RWPE2 (cell line): ENCODE data around the gene IDH3B.
A peak's percentile ranks its signal among the peaks of the same experiment; 100 is the strongest.

Experiments used
- ATAC-seq: fragments of 200-7000 bp; cut with Tn5 transposase; 3 replicates; pipeline ENCODE4 v1.9.1; 2021; ENCODE audit warnings: low read depth
- DNase-seq: peaks from one replicate; pipeline ENCODE4 v3.0.0-alpha.2; 2020; ENCODE audit warnings: low spot score
- H3K27ac ChIP-seq: fragments of 450-650 bp; 2 replicates; pipeline ENCODE4 v1.5.1; 2017; ENCODE audit warnings: mild to moderate bottlenecking; ENCODE audit not compliant: poor library complexity, severe bottlenecking
- H3K27me3 ChIP-seq: fragments of 250-450 bp; sonication (Bioruptor Pico); 2 replicates; pipeline ENCODE4 v1.5.1; 2021; ENCODE audit warnings: mild to moderate bottlenecking, moderate library complexity; ENCODE audit not compliant: insufficient read depth, poor library complexity, severe bottlenecking
- H3K36me3 ChIP-seq: fragments of 250-450 bp; sonication (Bioruptor Pico); 2 replicates; pipeline ENCODE4 v1.5.1; 2020; ENCODE audit warnings: low read depth, mild to moderate bottlenecking, moderate library complexity
- H3K4me1 ChIP-seq: fragments of 250-450 bp; sonication (Bioruptor Pico); 2 replicates; pipeline ENCODE4 v1.5.1; 2021; ENCODE audit warnings: mild to moderate bottlenecking, moderate library complexity; ENCODE audit not compliant: insufficient read depth, poor library complexity, severe bottlenecking
- H3K4me3 ChIP-seq: fragments of 250-450 bp; sonication (Bioruptor Pico); 2 replicates; pipeline ENCODE4 v1.5.1; 2021; ENCODE audit warnings: mild to moderate bottlenecking, moderate library complexity; ENCODE audit not compliant: severe bottlenecking
- H3K9me3 ChIP-seq: fragments of 250-450 bp; sonication (Bioruptor Pico); 2 replicates; pipeline ENCODE4 v1.5.1; 2021; ENCODE audit warnings: mild to moderate bottlenecking, moderate library complexity; ENCODE audit not compliant: severe bottlenecking
- TF ChIP-seq, protein P1 (sequence below): fragments of 450-650 bp; IDR thresholded peaks from one replicate; pipeline ENCODE4 v1.5.1; 2017; ENCODE audit warnings: mild to moderate bottlenecking, moderate library complexity; ENCODE audit not compliant: poor library complexity, severe bottlenecking

IDH3B gene

DNA sequence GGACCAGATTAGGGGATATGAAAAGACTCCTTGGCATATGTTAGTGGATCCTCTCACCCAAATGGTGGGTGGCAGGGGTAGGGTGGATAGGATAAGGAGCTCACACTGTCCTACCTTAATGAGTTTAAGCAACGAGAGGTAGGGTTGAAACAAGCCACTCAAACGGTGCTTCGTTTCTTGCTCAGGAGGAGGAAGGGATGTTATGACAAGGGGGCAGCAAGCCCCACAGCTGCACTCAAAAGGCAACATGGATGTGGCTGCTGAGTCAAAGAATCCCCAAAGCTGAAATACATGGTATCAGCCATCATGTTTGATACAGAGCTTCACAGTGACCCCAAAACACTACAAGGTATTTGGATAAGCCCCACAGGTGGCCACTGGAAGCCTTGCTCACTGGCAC is 8.4 kb upstream of the IDH3B start:
- H3K27me3 ChIP-seq = no peaks in the 10 kb centered on the region
- ATAC-seq (no peak), DNase-seq (no peak)
- H3K36me3 ChIP-seq = no peaks in the 10 kb centered on the region
- no peaks in the 10 kb centered on the region for H3K9me3 ChIP-seq
- no peak overlapping the region for H3K27ac ChIP-seq
- TF ChIP-seq, protein P1, sequence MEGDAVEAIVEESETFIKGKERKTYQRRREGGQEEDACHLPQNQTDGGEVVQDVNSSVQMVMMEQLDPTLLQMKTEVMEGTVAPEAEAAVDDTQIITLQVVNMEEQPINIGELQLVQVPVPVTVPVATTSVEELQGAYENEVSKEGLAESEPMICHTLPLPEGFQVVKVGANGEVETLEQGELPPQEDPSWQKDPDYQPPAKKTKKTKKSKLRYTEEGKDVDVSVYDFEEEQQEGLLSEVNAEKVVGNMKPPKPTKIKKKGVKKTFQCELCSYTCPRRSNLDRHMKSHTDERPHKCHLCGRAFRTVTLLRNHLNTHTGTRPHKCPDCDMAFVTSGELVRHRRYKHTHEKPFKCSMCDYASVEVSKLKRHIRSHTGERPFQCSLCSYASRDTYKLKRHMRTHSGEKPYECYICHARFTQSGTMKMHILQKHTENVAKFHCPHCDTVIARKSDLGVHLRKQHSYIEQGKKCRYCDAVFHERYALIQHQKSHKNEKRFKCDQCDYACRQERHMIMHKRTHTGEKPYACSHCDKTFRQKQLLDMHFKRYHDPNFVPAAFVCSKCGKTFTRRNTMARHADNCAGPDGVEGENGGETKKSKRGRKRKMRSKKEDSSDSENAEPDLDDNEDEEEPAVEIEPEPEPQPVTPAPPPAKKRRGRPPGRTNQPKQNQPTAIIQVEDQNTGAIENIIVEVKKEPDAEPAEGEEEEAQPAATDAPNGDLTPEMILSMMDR = no peak
- no peak overlapping the region for H3K4me3 ChIP-seq
- H3K4me1 ChIP-seq = no peaks in the 10 kb centered on the region

DNA sequence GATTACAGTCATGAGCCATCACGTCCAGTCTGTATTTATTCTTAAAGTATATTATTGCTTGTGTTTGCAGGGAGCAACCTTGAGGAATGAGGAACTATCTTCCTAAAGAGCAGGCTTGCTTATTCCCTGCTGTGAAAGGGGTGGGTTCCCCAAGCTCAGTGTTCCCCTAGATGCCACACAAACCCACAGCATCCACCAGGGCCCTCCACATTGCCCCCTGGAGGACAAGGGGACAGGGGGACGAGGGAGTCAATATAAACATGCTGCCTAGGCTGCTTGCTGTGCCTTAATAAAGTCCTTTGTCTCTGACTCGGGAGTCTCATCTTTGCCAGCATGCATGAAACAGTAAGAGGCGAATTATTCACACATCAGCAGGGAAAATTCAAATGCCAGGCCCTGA is 8.0 kb upstream of the IDH3B start:
- DNase-seq (no peak), ATAC-seq (no peak)
- H3K36me3 ChIP-seq = no peaks in the 10 kb centered on the region
- H3K4me1 ChIP-seq = no peaks in the 10 kb centered on the region
- H3K27ac ChIP-seq = no peak overlapping the region
- no peaks in the 10 kb centered on the region for H3K9me3 ChIP-seq
- H3K4me3 ChIP-seq = no peak overlapping the region
- TF ChIP-seq, protein P1 = peak; percentile 21
- H3K27me3 ChIP-seq = no peaks in the 10 kb centered on the region

DNA sequence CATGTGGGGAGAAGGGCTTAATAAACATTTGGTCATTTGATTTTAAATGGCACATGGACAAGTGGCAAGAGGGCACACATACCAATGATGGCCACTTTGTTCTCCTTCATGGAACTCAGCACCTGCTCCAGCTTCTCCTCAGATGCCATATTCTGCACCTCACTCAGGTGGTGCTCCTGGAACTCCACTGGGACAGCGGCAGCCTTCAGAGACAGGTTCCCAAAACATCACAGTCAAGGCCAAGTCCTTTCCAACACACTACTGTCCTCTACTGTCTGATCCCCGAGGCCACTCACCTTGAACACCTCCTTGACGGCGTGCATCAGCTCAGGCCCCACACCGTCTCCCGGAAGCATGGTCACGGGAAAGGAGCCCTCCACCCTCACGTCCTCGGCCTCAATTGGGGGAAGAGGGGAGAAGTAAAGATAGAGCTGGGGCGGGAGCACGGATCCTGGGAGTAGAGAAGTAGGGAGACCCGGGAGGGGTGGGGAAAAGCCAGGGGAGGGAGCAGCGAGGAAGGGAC is 591 bp downstream of the IDH3B start:
- TF ChIP-seq, protein P1 = no peak
- no peak for ATAC-seq

DNA sequence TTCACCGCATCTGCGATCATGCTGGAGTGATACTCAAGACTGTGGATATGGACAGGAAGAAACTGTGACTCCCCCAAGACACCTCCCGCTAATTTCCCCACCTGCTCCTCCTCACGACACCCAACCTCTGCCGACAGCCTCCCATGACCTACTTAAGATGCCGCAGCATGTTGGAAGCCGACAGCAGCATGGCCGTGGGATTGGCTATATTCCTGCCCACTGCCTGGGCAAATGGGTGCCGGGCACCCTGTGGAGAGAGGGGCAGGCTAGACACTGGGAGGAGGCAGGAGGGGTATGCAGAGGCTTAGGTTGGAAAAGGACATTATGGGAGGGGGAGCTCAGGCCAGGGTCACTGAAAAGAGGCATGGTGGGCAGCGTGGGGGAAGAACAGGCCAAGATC is 4.5 kb downstream of the IDH3B start:
- no peak for DNase-seq
- TF ChIP-seq, protein P1 = no peak
- H3K27ac ChIP-seq = no peak overlapping the region
- H3K27me3 ChIP-seq = no peaks in the 10 kb centered on the region
- H3K4me3 ChIP-seq = no peak overlapping the region
- no peaks in the 10 kb centered on the region for H3K4me1 ChIP-seq
- H3K9me3 ChIP-seq = no peaks in the 10 kb centered on the region
- peaks cover 69% of the 10 kb centered on the region for H3K36me3 ChIP-seq
- no peak; the same call in 2 of the 3 replicates for ATAC-seq

More for the DNA sequence above, 591 bp downstream of the IDH3B start:
- Histone ChIP-seq H3K27ac (peak overlapping the region; percentile 65), H3K4me1 (no peaks in the 10 kb centered on the region), H3K27me3 (no peaks in the 10 kb centered on the region), H3K4me3 (peak overlapping the region; percentile 53), H3K36me3 (peaks cover 31% of the 10 kb centered on the region), H3K9me3 (no peaks in the 10 kb centered on the region)
- no peak for DNase-seq
